ENCODE results near the gene MED20. TPM values are rescaled to one million over a fixed set of nuclear protein-coding genes. Genes with fewer than 3 reads are reported as not detected.
A peak's percentile ranks its signal among the peaks of the same experiment; 100 is the strongest.

MED20 gene
- total RNA-seq, 1 experiment from 2014 or later: 28.5 TPM

DNA sequence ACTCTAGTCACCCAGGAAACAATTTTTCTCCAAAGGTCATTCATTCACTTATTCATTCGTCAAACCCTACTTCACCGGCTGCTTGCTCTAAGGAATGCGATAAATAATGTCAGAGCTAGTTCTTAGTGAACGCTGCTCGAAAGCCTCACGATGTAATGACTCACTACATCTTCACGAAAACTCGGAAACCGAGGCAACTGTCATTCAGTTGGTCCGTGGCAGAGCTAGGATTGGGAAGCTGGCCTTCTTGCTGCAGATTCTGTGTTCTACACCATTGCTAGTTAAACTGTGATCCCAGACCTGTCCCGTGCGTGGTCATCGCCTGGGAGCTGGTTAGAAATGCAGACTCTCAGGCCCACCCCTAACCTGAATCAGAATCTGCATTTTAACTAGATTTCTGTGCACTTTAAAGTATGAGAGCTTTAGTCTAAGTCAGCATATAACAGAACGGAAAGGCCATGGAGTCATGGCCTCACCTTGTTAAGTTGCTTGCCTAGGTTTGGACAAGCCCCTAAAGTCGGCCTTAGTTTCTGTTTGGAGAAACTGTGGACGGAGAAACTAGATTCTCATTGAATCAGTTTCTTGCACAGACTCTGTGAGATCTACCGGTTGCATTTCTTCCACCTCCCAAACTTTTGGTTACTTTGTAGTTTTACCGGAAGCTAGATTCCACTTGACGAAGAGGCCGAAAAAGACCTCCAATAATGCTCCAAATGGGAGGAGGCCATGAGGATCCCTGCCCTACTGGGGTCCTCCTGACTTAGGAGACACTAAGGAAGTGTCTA, 21.3 kb upstream of the MED20 start:
- CTCF ChIA-PET: interaction anchor here (0.6 to 1.0 kb wide), 2 partner anchors 95 to 106 kb away, joined by 3 to 4 read pairs; no protein-coding TSS in a partner anchor
- H3K27ac ChIP-seq (ENCODE audit: low read length): peak overlapping the region; percentile 35
- TF ChIP-seq, protein P1, sequence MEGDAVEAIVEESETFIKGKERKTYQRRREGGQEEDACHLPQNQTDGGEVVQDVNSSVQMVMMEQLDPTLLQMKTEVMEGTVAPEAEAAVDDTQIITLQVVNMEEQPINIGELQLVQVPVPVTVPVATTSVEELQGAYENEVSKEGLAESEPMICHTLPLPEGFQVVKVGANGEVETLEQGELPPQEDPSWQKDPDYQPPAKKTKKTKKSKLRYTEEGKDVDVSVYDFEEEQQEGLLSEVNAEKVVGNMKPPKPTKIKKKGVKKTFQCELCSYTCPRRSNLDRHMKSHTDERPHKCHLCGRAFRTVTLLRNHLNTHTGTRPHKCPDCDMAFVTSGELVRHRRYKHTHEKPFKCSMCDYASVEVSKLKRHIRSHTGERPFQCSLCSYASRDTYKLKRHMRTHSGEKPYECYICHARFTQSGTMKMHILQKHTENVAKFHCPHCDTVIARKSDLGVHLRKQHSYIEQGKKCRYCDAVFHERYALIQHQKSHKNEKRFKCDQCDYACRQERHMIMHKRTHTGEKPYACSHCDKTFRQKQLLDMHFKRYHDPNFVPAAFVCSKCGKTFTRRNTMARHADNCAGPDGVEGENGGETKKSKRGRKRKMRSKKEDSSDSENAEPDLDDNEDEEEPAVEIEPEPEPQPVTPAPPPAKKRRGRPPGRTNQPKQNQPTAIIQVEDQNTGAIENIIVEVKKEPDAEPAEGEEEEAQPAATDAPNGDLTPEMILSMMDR (conservative IDR thresholded peaks at IDR 0.05; ENCODE audit: low read depth, low read length): no peak
- TF ChIP-seq EZH2phosphoT487 (IDR thresholded peaks at IDR 0.05; ENCODE audit: borderline replicate concordance, low read length) (no peak), EZH2 (IDR thresholded peaks at IDR 0.05; ENCODE audit: low read length, unreplicated experiment) (no peak)
- H3K4me1 ChIP-seq (ENCODE audit: insufficient read depth, low read length): peaks cover 24% of the 10 kb centered on the region
- no peaks in the 10 kb centered on the region; the same call in 1 of the 2 replicates for H3K36me3 ChIP-seq (ENCODE audit: low read depth, low read length)
- POLR2A ChIA-PET (ENCODE audit: unreplicated experiment): no interaction called here
- peak overlapping the region; percentile 97 for H2AFZ ChIP-seq (ENCODE audit: low read length)
- H3K4me2 ChIP-seq (ENCODE audit: low read length): peak overlapping the region; percentile 84
- H3K27me3 ChIP-seq (ENCODE audit: low read length): no peaks in the 10 kb centered on the region
- peak overlapping the region; percentile 35 for H3K9ac ChIP-seq (ENCODE audit: low read length)
- H3K9me3 ChIP-seq (ENCODE audit: low read length): no peaks in the 10 kb centered on the region
- ATAC-seq (peak; percentile 10; the same call in 1 of the 2 replicates), DNase-seq (no peak)
- H4K20me1 ChIP-seq (ENCODE audit: low read length): no peaks in the 10 kb centered on the region
- H3K4me3 ChIP-seq (ENCODE audit: low read length): peak overlapping the region; percentile 87
- intact Hi-C loops (cut with micrococcal nuclease): loop anchor here (1.0 kb wide), 1 partner anchor 102 kb away; no protein-coding TSS in a partner anchor
- peaks cover 35% of the 10 kb centered on the region for H3K79me2 ChIP-seq (ENCODE audit: low read length)
- H3F3A ChIP-seq (ENCODE audit: low read length, unreplicated experiment): no peaks in the 10 kb centered on the region
- no peaks in the 10 kb centered on the region for H3K9me2 ChIP-seq (replicated peaks; ENCODE audit: low read length)
- BruUV-seq (replicated peaks): TSS peak; percentile 79

DNA sequence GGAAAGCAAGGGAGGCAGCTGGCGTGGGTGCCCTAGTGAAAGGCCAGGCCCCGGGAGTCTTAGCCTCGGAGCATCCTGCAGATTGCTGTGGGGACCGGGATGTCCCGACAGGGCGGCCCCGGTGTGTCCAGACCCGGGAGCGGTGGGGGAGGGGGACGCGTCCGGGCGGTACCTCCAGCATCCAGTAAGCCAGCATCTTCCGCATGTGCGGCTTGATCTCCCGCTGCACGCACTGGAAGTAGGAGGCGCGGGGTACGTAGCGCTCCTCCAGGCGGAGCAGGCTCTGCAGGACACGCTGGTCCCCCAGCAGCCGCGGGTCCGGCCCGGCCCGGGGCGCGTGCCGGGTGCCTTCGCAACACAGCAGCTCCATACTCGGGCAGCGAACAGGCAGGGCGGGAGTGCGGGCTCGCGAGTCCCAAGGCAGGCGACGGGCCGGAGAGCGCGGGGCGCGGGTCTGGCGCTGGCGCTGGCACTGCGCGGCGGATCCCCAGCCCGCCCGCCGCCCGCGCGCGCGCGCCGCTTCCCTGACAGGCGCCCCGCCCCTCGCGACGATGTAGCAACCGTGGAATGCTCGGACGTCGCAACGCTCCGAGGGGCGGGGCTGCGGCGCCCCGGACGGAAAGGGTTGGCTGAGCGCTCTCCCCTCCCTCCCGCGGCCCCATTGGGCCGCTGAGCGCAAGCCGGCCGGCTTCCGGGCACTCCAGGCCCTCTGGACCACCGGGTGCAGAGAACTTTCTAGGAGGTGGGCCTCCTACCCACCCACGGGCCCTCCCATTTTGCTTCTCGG, 20.5 kb upstream of the MED20 start, which contains the start of gene CCND3:
Gene CCND3, minus strand, starts transcription at position 529 of the 787 bp plus-strand sequence. Its CDS starts 159 bp downstream, at position 370.
- Histone ChIP-seq H3K4me2 (ENCODE audit: low read length) (peak within 1 kb of the TSS; percentile 92), H4K20me1 (ENCODE audit: low read length) (no peaks in the 10 kb centered on the region), H3K9ac (ENCODE audit: low read length) (peak within 1 kb of the TSS; percentile 64), H3K36me3 (ENCODE audit: low read depth, low read length) (peaks cover 8% of the 10 kb centered on the region; the same call in 1 of the 2 replicates), H3K4me3 (ENCODE audit: low read length) (peak within 1 kb of the TSS; percentile 87), H3K9me2 (replicated peaks; ENCODE audit: low read length) (no peaks in the 10 kb centered on the region), H3K79me2 (ENCODE audit: low read length) (peaks cover 35% of the 10 kb centered on the region), H3K27me3 (ENCODE audit: low read length) (no peaks in the 10 kb centered on the region), H3K4me1 (ENCODE audit: insufficient read depth, low read length) (peaks cover 29% of the 10 kb centered on the region), H3F3A (ENCODE audit: low read length, unreplicated experiment) (no peaks in the 10 kb centered on the region), H3K27ac (ENCODE audit: low read length) (peak within 1 kb of the TSS; percentile 35), H3K9me3 (ENCODE audit: low read length) (no peaks in the 10 kb centered on the region), H2AFZ (ENCODE audit: low read length) (peak within 1 kb of the TSS; percentile 97)
- TF ChIP-seq EZH2 (IDR thresholded peaks at IDR 0.05; ENCODE audit: low read length, unreplicated experiment): no peak
- TF ChIP-seq EZH2phosphoT487 (IDR thresholded peaks at IDR 0.05; ENCODE audit: borderline replicate concordance, low read length): no peak
- TF ChIP-seq, protein P1 (conservative IDR thresholded peaks at IDR 0.05; ENCODE audit: low read depth, low read length): no peak
- intact Hi-C loops (cut with micrococcal nuclease): loop anchor here (1.0 kb wide), 1 partner anchor 103 kb away; no protein-coding TSS in a partner anchor
- DNase-seq (peak; percentile 96), ATAC-seq (peak; percentile 92)
- CTCF ChIA-PET: interaction anchor here (1.0 kb wide), 2 partner anchors 20 to 94 kb away, joined by 3 to 4 read pairs; partner anchors contain the start of genes BYSL and MED20
- no TSS peak for BruUV-seq (replicated peaks)
- POLR2A ChIA-PET (ENCODE audit: unreplicated experiment): interaction anchor here (0.6 kb wide), 1 partner anchor 630 kb away, joined by 4 read pairs; no protein-coding TSS in a partner anchor

Data from PC-3 (cell line).